GM21515 (cell line): ENCODE results near the gene SPA17.
A peak's percentile ranks its signal among the peaks of the same experiment; 100 is the strongest.

Experiments
- ATAC-seq: cut with Tn5 transposase; IDR thresholded peaks from one replicate; pipeline ENCODE4 v1.9.1; 2021; ENCODE audit not compliant: unreplicated experiment

The SPA17 gene

GRCh38 chr11:124673333-124674167, at the start of gene SPA17, which contains the start of gene SIAE:
Gene SPA17 (plus strand): TSS chr11:124673904. CDS start chr11:124675265, 1,361 bp downstream.
Gene SIAE (minus strand): TSS chr11:124673739. CDS start chr11:124673708, 31 bp downstream.
- ATAC-seq = peak; percentile 88

DNA sequence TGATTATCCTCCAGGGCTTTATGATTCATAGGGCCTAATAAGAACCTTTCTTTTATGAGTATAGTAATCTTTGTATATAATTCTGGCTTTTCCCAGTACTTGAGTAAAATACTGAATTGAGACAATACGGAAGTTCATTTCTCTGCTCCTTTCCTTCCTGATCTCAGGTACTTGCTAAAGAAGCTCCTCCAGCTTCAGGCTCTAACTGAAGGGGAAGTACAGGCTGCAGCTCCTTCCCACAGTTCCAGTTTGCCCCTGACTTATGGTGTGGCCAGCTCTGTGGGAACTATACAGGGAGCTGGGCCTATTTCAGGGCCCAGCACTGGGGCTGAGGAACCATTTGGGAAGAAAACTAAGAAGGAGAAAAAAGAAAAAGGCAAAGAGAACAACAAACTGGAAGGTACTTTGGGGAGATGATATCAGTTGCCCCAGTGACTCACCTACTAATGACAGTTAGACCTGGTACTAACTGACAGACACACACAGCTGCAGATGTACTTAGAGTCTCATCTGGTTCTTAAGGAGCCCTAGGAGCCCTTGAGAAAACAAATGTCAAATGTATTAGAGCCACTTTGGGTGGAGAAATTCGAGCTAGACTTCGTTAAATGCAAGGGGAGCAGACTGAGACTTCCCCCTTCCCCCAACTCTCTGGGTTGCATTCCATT, 48.1 kb upstream of the SPA17 start:
- ATAC-seq = no peak

DNA sequence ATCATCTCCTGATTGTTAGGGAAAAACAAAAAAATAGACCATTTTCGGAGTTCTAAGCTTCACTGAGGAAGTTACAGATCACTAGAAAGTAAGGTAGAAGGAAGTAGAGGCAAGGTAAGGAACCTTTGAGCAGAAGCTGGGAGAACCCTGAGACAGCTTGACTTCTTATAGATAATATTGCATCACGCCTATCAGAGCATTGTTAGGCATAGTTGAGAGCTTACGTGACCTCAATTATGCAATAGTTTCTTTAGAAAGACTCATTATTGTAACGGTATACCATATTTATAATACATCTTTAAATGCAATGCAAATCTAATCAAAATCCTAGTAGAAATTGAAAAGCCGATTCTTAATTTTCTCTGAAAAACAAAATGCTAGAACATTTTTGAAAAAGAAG, 46.2 kb upstream of the SPA17 start:
- ATAC-seq = no peak

GRCh38 chr11:124629961-124630360, 43.7 kb upstream of the SPA17 start:
- ATAC-seq = no peak

- no peak for ATAC-seq
These were observed 40.3 kb upstream of the SPA17 start for GRCh38 chr11:124633355-124633754.

DNA sequence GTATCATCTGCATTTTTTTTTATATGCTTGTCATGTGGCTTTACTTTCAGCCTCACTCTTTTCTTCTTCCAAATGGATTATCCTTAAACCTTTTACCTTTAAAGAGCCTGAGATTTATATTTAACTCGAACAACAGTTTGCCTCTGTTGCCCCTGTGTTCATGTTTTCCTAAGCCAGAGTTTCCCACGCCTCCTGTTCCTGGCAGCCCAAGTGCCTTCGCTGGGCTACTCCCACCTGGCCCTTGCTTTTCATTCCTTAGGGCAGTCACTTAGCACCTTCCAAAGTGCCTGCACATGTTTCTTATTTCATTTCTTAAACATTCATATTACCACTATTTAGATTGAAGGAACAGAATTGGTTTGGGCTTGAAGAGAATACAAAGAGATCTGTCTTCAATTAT, 37.8 kb upstream of the SPA17 start:
- no peak for ATAC-seq

DNA sequence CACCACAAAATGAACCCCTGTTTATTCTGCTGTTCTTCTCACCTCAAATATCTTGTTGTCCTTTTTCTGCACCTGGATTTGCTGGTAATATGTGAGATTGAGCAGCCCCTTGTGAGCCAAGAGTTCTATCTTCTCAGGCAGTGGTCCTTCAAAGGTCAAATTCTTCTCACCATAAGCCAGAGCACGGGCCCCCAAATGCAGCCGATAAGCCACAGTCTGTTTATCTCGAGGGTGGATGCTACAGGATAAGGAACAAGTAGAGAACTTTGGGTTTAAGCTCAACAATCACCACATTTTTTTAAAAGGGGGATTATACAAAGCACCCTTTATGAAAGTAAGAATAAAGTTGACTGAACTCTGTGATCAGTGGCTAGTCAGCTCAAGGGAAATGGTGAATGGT, 35.2 kb upstream of the SPA17 start:
- ATAC-seq = no peak

GRCh38 chr11:124639186-124639585, 34.5 kb upstream of the SPA17 start:
- no peak for ATAC-seq

GRCh38 chr11:124640666-124641065, 33.0 kb upstream of the SPA17 start:
- no peak for ATAC-seq

- no peak for ATAC-seq
These were observed 31.1 kb upstream of the SPA17 start for GRCh38 chr11:124642628-124643027.

DNA sequence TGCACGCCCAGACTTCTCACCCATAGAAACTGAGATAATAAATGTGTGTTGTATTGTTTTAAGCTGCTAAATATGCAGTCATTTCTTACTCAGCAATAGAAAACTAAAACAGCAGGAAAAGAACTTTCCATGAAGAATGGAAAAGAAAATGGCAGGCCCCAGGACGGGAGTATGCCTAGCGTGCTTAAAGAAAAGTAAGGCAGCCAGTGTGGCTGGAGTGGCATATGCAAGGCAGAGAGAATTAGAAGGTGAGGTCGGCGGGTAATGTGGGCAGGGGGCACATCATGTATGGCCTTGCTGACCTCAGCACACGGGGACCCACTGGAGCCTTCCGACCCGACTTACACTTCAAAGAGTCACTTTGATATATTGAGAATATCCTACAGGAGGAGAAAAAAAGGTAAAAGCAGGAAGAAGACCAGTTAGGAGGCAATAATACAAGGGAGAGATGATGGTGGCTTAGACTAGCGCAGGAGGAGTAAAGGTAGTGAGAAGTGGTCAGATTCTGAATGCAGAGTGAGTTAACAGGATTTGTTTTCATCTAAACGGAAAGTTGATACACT, 30.6 kb upstream of the SPA17 start:
- ATAC-seq = no peak

- ATAC-seq = no peak
These were observed 29.9 kb upstream of the SPA17 start for GRCh38 chr11:124643605-124644425.

DNA sequence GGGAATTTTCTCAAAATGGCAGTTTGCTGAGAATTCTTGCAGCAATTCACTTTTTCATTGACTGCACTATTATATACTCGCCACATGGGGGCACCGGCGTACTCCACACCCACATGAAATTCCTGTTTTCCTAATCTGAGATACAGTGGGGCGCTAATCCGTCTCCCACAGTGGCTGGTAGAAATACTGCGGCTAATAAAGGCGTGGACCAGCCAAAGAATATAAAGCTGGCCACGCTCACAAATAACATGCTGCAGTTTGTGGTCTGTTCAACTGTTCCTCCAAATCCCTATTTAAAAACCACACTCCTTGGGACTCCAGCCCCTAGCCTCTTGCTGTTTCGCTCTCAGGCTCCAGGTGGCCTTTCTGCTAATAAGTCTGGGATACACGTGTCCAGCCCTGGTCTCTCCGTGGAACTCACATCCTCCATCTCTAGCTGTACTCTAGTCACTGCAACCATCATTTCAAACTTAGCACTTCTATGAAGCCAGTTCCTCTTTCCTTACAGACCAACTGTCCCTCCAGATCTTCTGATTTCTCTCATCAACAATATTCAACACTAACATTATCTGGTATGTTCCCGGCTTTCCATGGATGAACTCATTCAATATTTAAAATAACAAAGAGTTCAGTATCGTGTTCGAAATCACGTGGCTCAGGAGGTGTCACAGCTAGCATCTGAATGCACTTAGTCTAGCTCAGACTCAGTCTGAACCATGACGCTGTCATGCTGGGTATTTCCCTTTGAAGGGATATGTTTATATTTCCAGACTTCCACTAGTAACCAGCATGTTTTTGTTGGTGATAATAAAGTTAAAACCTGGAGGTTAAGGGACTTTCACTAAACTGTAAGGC, 29.1 kb upstream of the SPA17 start:
- ATAC-seq = no peak

GRCh38 chr11:124646148-124646547, 27.6 kb upstream of the SPA17 start:
- no peak for ATAC-seq

DNA sequence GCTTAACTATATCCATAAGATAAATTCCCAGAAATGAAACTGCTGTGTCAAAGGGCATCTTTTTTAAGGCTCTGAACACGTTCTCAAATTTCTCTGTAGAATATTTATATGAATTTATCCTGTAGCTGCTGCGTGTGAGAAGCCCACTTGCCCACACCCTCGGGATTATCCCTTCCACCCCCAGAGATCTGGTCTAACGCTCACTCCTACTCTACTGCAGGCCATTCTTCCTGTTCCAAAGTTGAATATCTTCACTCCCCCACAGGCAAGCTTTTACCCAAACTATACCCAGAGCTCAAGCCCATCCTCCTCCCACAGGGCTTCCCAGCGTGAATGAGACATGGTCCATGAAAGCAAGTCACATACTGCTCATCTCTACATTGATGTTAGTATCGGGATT, 25.1 kb upstream of the SPA17 start:
- no peak for ATAC-seq

- ATAC-seq = no peak
These were observed 16.7 kb upstream of the SPA17 start for GRCh38 chr11:124656774-124657630.

DNA sequence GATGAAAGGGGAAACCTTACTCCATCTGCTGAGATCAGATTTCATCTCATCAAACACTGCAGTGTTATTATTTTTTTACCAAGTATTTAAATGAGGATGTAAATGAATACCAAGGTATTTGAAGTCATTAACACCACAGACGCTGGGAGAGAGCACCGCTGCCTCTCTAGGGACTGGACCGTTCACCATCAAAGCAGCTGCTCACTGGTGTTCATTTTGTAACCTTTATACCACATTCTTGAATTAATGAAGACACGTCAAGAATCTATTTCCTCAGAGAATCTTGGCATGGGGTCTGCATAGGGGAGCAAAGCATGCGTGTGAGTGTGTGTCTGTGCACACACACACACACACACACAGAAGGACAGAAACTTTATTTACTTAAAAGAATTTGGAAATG, 15.8 kb upstream of the SPA17 start:
- no peak for ATAC-seq

DNA sequence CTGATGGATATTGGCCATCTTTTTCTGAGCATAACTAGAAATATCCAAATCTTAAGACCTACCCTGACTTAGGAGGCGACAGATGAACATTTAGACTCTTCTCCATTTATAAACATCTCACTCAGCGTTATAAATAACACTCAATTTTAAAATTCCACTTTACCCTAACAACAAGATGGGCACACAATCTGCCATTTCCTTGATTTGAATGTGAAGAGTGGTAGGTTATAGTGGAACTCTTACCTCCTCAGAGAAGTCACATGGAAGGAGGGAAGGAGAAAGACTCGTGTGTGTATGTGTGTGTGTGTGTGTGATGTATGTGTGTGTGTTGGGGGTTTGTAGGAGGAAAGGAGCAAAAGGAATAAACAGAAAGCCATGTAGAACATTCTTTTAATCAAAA, 15.2 kb upstream of the SPA17 start:
- ATAC-seq = no peak

GRCh38 chr11:124658986-124659385, 14.7 kb upstream of the SPA17 start:
- no peak for ATAC-seq
